PFSK-1 (cell line): ENCODE results near the gene CARD19.

ENCODE experiments used
- FOXP2 ChIP-seq: optimal IDR thresholded peaks from 2 replicates; pipeline ENCODE3; 2011; ENCODE audit warnings: borderline replicate concordance, control low read depth, inconsistent platforms; ENCODE audit not compliant: insufficient read depth; ENCODE audit errors: extremely low read length, extremely low read depth
- POLR2AphosphoS5 ChIP-seq: IDR thresholded peaks from 2 replicates; pipeline ENCODE4 v1.6.1; 2012; ENCODE audit warnings: low read depth, mild to moderate bottlenecking, control low read depth, low read length, moderate library complexity
- SIN3A ChIP-seq: IDR thresholded peaks from 2 replicates; pipeline ENCODE4 v1.6.1; 2012; ENCODE audit warnings: mild to moderate bottlenecking, low read length, moderate library complexity, borderline replicate concordance; ENCODE audit not compliant: insufficient read depth
- TAF1 ChIP-seq: IDR thresholded peaks from 2 replicates; pipeline ENCODE4 v1.6.1; 2012; ENCODE audit warnings: low read length, control low read depth, borderline replicate concordance; ENCODE audit not compliant: insufficient read depth
- TF ChIP-seq, protein P1 (sequence below), 2 experiments: IDR thresholded peaks; 2 replicates each; pipeline versions ENCODE4 v1.6.1 to v1.8.0; 2011 to 2012; ENCODE audit warnings: low read depth in 2 of 2, low read length in 2 of 2, control low read depth in 1 of 2, inconsistent platforms in 1 of 2, mild to moderate bottlenecking in 1 of 2, moderate library complexity in 1 of 2; ENCODE audit not compliant: insufficient read depth in 1 of 2

DNA sequence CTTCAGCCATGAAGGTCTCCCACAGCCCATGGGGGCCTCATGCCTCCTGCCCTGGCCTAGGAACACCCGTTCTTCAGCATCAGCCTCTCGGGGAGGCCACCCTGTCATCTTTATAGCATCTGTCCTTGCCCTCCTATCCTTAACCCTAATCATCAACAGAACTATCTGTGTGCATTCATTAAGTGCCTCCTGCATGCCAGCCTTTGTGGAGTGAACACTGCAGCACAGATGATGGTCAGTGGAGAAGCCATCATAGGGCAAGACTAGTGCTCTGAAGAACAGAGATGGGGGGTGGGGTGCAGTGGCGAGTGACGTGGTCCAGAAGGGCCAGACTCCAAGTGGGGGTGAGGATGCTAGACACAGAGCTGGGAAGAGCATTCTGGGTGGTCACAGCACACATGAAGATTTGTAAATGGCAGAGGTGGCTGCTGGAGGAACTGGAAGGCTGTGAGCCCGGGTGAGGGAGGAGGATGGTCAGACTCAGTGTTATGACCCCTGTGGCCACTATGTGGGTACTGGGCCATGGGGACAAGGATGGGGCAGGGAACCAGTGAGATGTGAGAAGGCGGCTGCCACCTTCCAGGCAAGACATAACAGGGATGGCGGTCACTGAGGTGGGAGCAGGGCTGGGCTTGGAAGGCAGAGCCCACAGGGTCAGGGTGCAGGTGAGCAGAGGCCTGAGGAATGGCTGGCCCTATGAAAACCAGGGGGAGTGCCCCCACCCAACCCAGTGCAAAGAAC lies 3.6 kb upstream of the CARD19 start:
- TF ChIP-seq POLR2AphosphoS5 (no peak), TAF1 (no peak), SIN3A (no peak), FOXP2 (no peak)
- TF ChIP-seq, protein P1, sequence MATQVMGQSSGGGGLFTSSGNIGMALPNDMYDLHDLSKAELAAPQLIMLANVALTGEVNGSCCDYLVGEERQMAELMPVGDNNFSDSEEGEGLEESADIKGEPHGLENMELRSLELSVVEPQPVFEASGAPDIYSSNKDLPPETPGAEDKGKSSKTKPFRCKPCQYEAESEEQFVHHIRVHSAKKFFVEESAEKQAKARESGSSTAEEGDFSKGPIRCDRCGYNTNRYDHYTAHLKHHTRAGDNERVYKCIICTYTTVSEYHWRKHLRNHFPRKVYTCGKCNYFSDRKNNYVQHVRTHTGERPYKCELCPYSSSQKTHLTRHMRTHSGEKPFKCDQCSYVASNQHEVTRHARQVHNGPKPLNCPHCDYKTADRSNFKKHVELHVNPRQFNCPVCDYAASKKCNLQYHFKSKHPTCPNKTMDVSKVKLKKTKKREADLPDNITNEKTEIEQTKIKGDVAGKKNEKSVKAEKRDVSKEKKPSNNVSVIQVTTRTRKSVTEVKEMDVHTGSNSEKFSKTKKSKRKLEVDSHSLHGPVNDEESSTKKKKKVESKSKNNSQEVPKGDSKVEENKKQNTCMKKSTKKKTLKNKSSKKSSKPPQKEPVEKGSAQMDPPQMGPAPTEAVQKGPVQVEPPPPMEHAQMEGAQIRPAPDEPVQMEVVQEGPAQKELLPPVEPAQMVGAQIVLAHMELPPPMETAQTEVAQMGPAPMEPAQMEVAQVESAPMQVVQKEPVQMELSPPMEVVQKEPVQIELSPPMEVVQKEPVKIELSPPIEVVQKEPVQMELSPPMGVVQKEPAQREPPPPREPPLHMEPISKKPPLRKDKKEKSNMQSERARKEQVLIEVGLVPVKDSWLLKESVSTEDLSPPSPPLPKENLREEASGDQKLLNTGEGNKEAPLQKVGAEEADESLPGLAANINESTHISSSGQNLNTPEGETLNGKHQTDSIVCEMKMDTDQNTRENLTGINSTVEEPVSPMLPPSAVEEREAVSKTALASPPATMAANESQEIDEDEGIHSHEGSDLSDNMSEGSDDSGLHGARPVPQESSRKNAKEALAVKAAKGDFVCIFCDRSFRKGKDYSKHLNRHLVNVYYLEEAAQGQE (IDR thresholded peaks at IDR 0.05; ENCODE audit: insufficient read depth in 1 of 2, low read depth in 2 of 2, low read length in 2 of 2), result no peak
